HepG2 (cell line): ENCODE measurements around the gene DDTL. TPM values are rescaled to one million over a fixed set of nuclear protein-coding genes. Genes with fewer than 3 reads are reported as not detected.

Experiments used
- AHR ChIP-seq: IDR thresholded peaks from 2 replicates; pipeline ENCODE4 v1.6.1; 2018; ENCODE audit warnings: missing genetic modification reagents, missing compliant biosample characterization
- CBX1 ChIP-seq: IDR thresholded peaks from one replicate; pipeline ENCODE4 v1.6.1; 2016; ENCODE audit warnings: antibody characterized with exemption, low read depth
- KLF13 ChIP-seq: sonication (generic); formaldehyde crosslinking; IDR thresholded peaks from 2 replicates; pipeline ENCODE4 v1.4.0; 2020; ENCODE audit warnings: mild to moderate bottlenecking, missing genetic modification reagents
- MAFG ChIP-seq: sonication (generic); formaldehyde crosslinking; IDR thresholded peaks from 2 replicates; pipeline ENCODE4 v1.5.1; 2020; ENCODE audit warnings: mild to moderate bottlenecking, missing genetic modification reagents
- RBFOX2 ChIP-seq: fragments of 200-400 bp; formaldehyde crosslinking; IDR thresholded peaks from 2 replicates; pipeline ENCODE4 v1.6.1; 2017; ENCODE audit warnings: low read depth, mild to moderate bottlenecking, low read length
- REL ChIP-seq: sonication (generic); formaldehyde crosslinking; conservative IDR thresholded peaks from 2 replicates; pipeline ENCODE4 v1.8.0; 2022; ENCODE audit warnings: mild to moderate bottlenecking, missing genetic modification reagents, moderate library complexity
- SALL1 ChIP-seq: sonication (generic); formaldehyde crosslinking; IDR thresholded peaks from 2 replicates; pipeline ENCODE4 v1.8.0; 2022; ENCODE audit warnings: mild to moderate bottlenecking, missing genetic modification reagents
- SMARCE1 ChIP-seq: fragments of 450-650 bp; IDR thresholded peaks from 2 replicates; pipeline ENCODE4 v1.6.1; 2017; ENCODE audit warnings: borderline replicate concordance
- YY1 ChIP-seq: IDR thresholded peaks from 2 replicates; pipeline ENCODE4 v1.6.1; 2011; ENCODE audit warnings: low read length, low read depth, moderate library complexity, mild to moderate bottlenecking; ENCODE audit not compliant: insufficient read depth, insufficient replicate concordance
- ZBTB40 ChIP-seq, 2 experiments: fragments of 450-650 bp in 1 of 2; sonication (generic) in 1 of 2; formaldehyde crosslinking in 1 of 2; IDR thresholded peaks; 2 replicates each; pipeline versions ENCODE4 v1.6.1 to v1.8.0; 2016 to 2022; ENCODE audit warnings: antibody characterized with exemption in 1 of 2, mild to moderate bottlenecking in 1 of 2, missing genetic modification reagents in 1 of 2
- ZNF598 ChIP-seq: sonication (generic); formaldehyde crosslinking; IDR thresholded peaks from 2 replicates; pipeline ENCODE4 v1.5.1; 2020; ENCODE audit warnings: mild to moderate bottlenecking, missing genetic modification reagents, borderline replicate concordance
- ZNF83 ChIP-seq: sonication (generic); formaldehyde crosslinking; IDR thresholded peaks from 2 replicates; pipeline ENCODE4 v1.4.0; 2020; ENCODE audit warnings: missing genetic modification reagents, mild to moderate bottlenecking, borderline replicate concordance
- polyA plus RNA-seq, 8 experiments: library from polyadenylated mRNA; depleted of rRNA in 3 of 8; stranded (reverse) in 7 of 8; unstranded in 1 of 8; fragments of >200 nt; fragmentation: Illumina TruSeq in 4 of 8; extraction: Trizol in 4 of 8; gene quantifications; 2 replicates each; pipeline versions ENCODE4 v1.2.1 to v1.2.3, GENCODE V29; 2011 to 2016; ENCODE audit warnings: low read depth in 4 of 8, missing spikeins in 1 of 8, mixed read lengths in 1 of 8; ENCODE audit not compliant: insufficient read depth in 1 of 8
- total RNA-seq, 5 experiments: library from RNA; depleted of rRNA; stranded (reverse); fragments of >200 nt; fragmentation: Illumina TruSeq; extraction: Trizol; gene quantifications; 2 replicates each; pipeline ENCODE4 v1.2.3, GENCODE V29; 2016; ENCODE audit warnings: low read depth in 1 of 5

The DDTL gene
- total and polyA plus RNA-seq, 2 of the 13 experiments (the other 11 are each of a cell fraction or from before 2014, with no cell fraction given): 0.31 TPM; not detected in 1

- TF ChIP-seq ZBTB40 (IDR thresholded peaks at IDR 0.05) (no peak), ZBTB40 (CRISPR knock-in tag; IDR thresholded peaks at IDR 0.05) (no peak), AHR (no peak), RBFOX2 (no peak; the same call in 1 of the 2 replicates), YY1 (no peak), KLF13 (CRISPR knock-in tag) (0 out of 2 replicates have a peak, but pooled peaks have one; percentile 47), ZNF598 (CRISPR knock-in tag) (no peak), MAFG (CRISPR knock-in tag) (no peak), SMARCE1 (no peak), CBX1 (no peak), REL (no peak), ZNF83 (no peak), SALL1 (no peak)
Measured at GRCh38 chr22:24006914-24007214, 40.2 kb downstream of the DDTL start (continued).
